Neural crest cell (in vitro differentiated cells): ENCODE measurements around the gene LYST. TPM values are rescaled to one million over a fixed set of nuclear protein-coding genes. Genes with fewer than 3 reads are reported as not detected.
A peak's percentile ranks its signal among the peaks of the same experiment; 100 is the strongest.

ENCODE experiments used
- DNase-seq: peaks from one replicate; pipeline ENCODE4 v3.0.0; 2021; ENCODE audit warnings: low read depth, mixed read lengths, low spot score
- H3K27ac Mint-ChIP-seq: one replicate; pipeline ENCODE4 v1.8.0; 2021; ENCODE audit warnings: mild to moderate bottlenecking, mixed read lengths; ENCODE audit not compliant: unreplicated experiment
- H3K27me3 Mint-ChIP-seq: 2 replicates; pipeline ENCODE4 v1.8.0; 2021; ENCODE audit warnings: low read depth, mild to moderate bottlenecking, mixed read lengths
- H3K36me3 Mint-ChIP-seq: 2 replicates; pipeline ENCODE4 v1.8.0; 2021; ENCODE audit warnings: low read depth, mild to moderate bottlenecking, mixed read lengths
- H3K4me1 Mint-ChIP-seq: 2 replicates; pipeline ENCODE4 v1.8.0; 2021; ENCODE audit warnings: mixed read lengths
- H3K4me3 Mint-ChIP-seq: one replicate; pipeline ENCODE4 v1.8.0; 2021; ENCODE audit warnings: mild to moderate bottlenecking, mixed read lengths
- H3K9me3 Mint-ChIP-seq: 2 replicates; pipeline ENCODE4 v1.8.0; 2021; ENCODE audit warnings: mixed read lengths
- CTCF ChIP-seq: fragments of 200-600 bp; sonication (generic); conservative IDR thresholded peaks from 2 replicates; pipeline ENCODE4 v1.5.0; 2021; ENCODE audit warnings: antibody characterized with exemption, mild to moderate bottlenecking
- total RNA-seq: library from RNA; stranded (reverse); gene quantifications from 2 replicates; pipeline ENCODE4 v1.2.1, GENCODE V29; 2021

LYST gene
- total RNA-seq, 1 donor from 2014 or later, result 5.3 TPM

- DNase-seq, result no peak
- no peak overlapping the region for H3K27ac Mint-ChIP-seq
- no peaks in the 10 kb centered on the region for H3K27me3 Mint-ChIP-seq
- peaks cover 14% of the 10 kb centered on the region for H3K9me3 Mint-ChIP-seq
- H3K4me3 Mint-ChIP-seq, result no peak overlapping the region
- H3K4me1 Mint-ChIP-seq, result no peaks in the 10 kb centered on the region
- H3K36me3 Mint-ChIP-seq, result peaks cover 10% of the 10 kb centered on the region
- TF ChIP-seq CTCF, result no peak
Measured at GRCh38 chr1:235844776-235845175, 21.9 kb downstream of the LYST start.

GRCh38 chr1:235843461-235843961, 23.2 kb downstream of the LYST start:
- TF ChIP-seq CTCF, result peak; percentile 66
- peaks cover 14% of the 10 kb centered on the region for H3K9me3 Mint-ChIP-seq
- peaks cover 10% of the 10 kb centered on the region for H3K36me3 Mint-ChIP-seq
- no peak for DNase-seq
- H3K4me1 Mint-ChIP-seq, result no peaks in the 10 kb centered on the region
- no peak overlapping the region for H3K27ac Mint-ChIP-seq
- H3K27me3 Mint-ChIP-seq, result no peaks in the 10 kb centered on the region
- no peak overlapping the region for H3K4me3 Mint-ChIP-seq

- Mint-ChIP-seq H3K4me1 (no peaks in the 10 kb centered on the region), H3K9me3 (peaks cover 8% of the 10 kb centered on the region), H3K36me3 (peaks cover 4% of the 10 kb centered on the region), H3K27ac (no peak overlapping the region), H3K27me3 (no peaks in the 10 kb centered on the region), H3K4me3 (no peak overlapping the region)
- no peak for DNase-seq
- no peak for TF ChIP-seq CTCF
Measured at GRCh38 chr1:235841938-235842545, 24.7 kb downstream of the LYST start.

DNA sequence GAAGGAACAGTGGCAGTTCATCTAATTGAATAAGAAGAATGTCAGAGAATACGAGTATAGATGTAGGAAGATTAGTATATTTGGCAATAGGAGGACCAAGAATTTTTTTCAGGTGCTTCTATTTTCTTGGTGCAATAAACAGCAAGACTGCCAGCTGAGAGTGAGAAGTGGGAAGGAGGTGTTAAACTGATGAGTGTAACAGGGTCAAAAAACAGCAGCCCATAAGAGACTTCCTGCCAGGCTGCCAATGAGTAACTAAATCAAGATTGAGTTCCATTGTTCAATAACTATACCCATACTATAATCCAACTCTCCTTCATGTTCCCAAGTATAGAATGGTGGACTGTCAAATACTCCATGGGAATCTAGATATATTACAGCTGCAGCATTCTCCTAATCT, 28.7 kb downstream of the LYST start:
- H3K27me3 Mint-ChIP-seq, result no peaks in the 10 kb centered on the region
- no peaks in the 10 kb centered on the region for H3K4me1 Mint-ChIP-seq
- H3K27ac Mint-ChIP-seq, result no peak overlapping the region
- no peaks in the 10 kb centered on the region for H3K9me3 Mint-ChIP-seq
- no peak overlapping the region for H3K4me3 Mint-ChIP-seq
- TF ChIP-seq CTCF, result no peak
- no peaks in the 10 kb centered on the region for H3K36me3 Mint-ChIP-seq
- no peak for DNase-seq

GRCh38 chr1:235835226-235835625, 31.5 kb downstream of the LYST start:
- TF ChIP-seq CTCF, result no peak
- no peak overlapping the region for H3K27ac Mint-ChIP-seq
- H3K9me3 Mint-ChIP-seq, result no peaks in the 10 kb centered on the region
- no peaks in the 10 kb centered on the region for H3K4me1 Mint-ChIP-seq
- no peaks in the 10 kb centered on the region for H3K27me3 Mint-ChIP-seq
- H3K4me3 Mint-ChIP-seq, result no peak overlapping the region
- no peaks in the 10 kb centered on the region for H3K36me3 Mint-ChIP-seq
- DNase-seq, result no peak
